DOHH2 (cell line): Measurements from ENCODE around the gene RYR2.
A peak's percentile ranks its signal among the peaks of the same experiment; 100 is the strongest.

Source experiments
- H3F3A ChIP-seq: fragments of 200-600 bp; sonication (generic), shearing (Covaris generic); 2 replicates; pipeline ENCODE4 v1.6.0; 2016; ENCODE audit warnings: antibody characterized with exemption, mild to moderate bottlenecking; ENCODE audit not compliant: control insufficient read depth, insufficient read depth
- H3K27ac ChIP-seq: fragments of 200-600 bp; sonication (generic); 2 replicates; pipeline ENCODE4 v1.5.1; 2014; ENCODE audit warnings: low read depth, mild to moderate bottlenecking, low read length, moderate library complexity
- H3K27me3 ChIP-seq: fragments of 200-600 bp; sonication (generic); 2 replicates; pipeline ENCODE4 v1.6.1; 2014; ENCODE audit warnings: mild to moderate bottlenecking, low read length, mixed read lengths; ENCODE audit not compliant: control insufficient read depth
- H3K36me3 ChIP-seq: fragments of 200-600 bp; sonication (generic); 2 replicates; pipeline ENCODE4 v1.6.1; 2014; ENCODE audit warnings: mild to moderate bottlenecking, low read length, moderate library complexity, mixed read lengths; ENCODE audit not compliant: control insufficient read depth
- H3K4me1 ChIP-seq: fragments of 200-600 bp; sonication (generic); 2 replicates; pipeline ENCODE4 v1.6.1; 2014; ENCODE audit warnings: mild to moderate bottlenecking, low read length, mixed read lengths; ENCODE audit not compliant: control insufficient read depth
- H3K4me2 ChIP-seq: fragments of 200-600 bp; sonication (generic); 2 replicates; pipeline ENCODE4 v1.6.0; 2014; ENCODE audit warnings: mild to moderate bottlenecking, low read length, moderate library complexity
- H3K4me3 ChIP-seq: fragments of 200-600 bp; sonication (generic); 2 replicates; pipeline ENCODE4 v1.5.1; 2014; ENCODE audit warnings: mild to moderate bottlenecking, low read length, mixed read lengths
- H3K79me2 ChIP-seq: fragments of 200-600 bp; sonication (generic); 2 replicates; pipeline ENCODE4 v1.6.1; 2014; ENCODE audit warnings: mild to moderate bottlenecking, low read length, mixed read lengths; ENCODE audit not compliant: control insufficient read depth
- H3K9me2 ChIP-seq: fragments of 200-600 bp; sonication (generic); replicated peaks from 2 replicates; pipeline ENCODE4 v1.6.1; 2014; ENCODE audit warnings: mild to moderate bottlenecking, low read length, mixed read lengths; ENCODE audit not compliant: control insufficient read depth
- H3K9me3 ChIP-seq: fragments of 200-600 bp; sonication (generic); 2 replicates; pipeline ENCODE4 v1.6.1; 2014; ENCODE audit warnings: antibody characterized with exemption, low read length, mixed read lengths; ENCODE audit not compliant: control insufficient read depth, insufficient read depth
- H4K20me1 ChIP-seq: fragments of 200-600 bp; sonication (generic); 2 replicates; pipeline ENCODE4 v1.6.0; 2014; ENCODE audit warnings: low read depth, mild to moderate bottlenecking, antibody characterized with exemption, low read length, moderate library complexity; ENCODE audit not compliant: control insufficient read depth, insufficient read depth
- CTCF ChIP-seq: fragments of 200-600 bp; sonication (generic); IDR thresholded peaks from one replicate; pipeline ENCODE4 v1.5.1; 2014; ENCODE audit warnings: antibody characterized with exemption, mild to moderate bottlenecking, low read depth, low read length; ENCODE audit not compliant: poor library complexity, severe bottlenecking
- EZH2phosphoT487 ChIP-seq: fragments of 200-600 bp; sonication (generic); IDR thresholded peaks from 2 replicates; pipeline ENCODE4 v1.6.1; 2017; ENCODE audit warnings: borderline replicate concordance, mild to moderate bottlenecking, antibody characterized with exemption, low read length, moderate library complexity, mixed read lengths

Gene RYR2

GRCh38 chr1:237795558-237795957 lies 753.6 kb downstream of the RYR2 start:
- H3K4me2 ChIP-seq: no peak overlapping the region
- H3K9me3 ChIP-seq: no peaks in the 10 kb centered on the region
- H3K27ac ChIP-seq: no peak overlapping the region
- no peaks in the 10 kb centered on the region for H3F3A ChIP-seq
- H3K27me3 ChIP-seq: no peaks in the 10 kb centered on the region
- no peaks in the 10 kb centered on the region for H3K9me2 ChIP-seq
- H3K4me3 ChIP-seq: no peak overlapping the region
- no peak for TF ChIP-seq CTCF
- TF ChIP-seq EZH2phosphoT487: no peak
- no peaks in the 10 kb centered on the region for H3K4me1 ChIP-seq
- H3K36me3 ChIP-seq: no peaks in the 10 kb centered on the region
- H3K79me2 ChIP-seq: no peaks in the 10 kb centered on the region
- no peaks in the 10 kb centered on the region for H4K20me1 ChIP-seq

- Histone ChIP-seq H3K4me1 (no peaks in the 10 kb centered on the region), H3K4me3 (no peak overlapping the region), H3K9me2 (no peaks in the 10 kb centered on the region), H4K20me1 (no peaks in the 10 kb centered on the region), H3K36me3 (no peaks in the 10 kb centered on the region), H3K27me3 (no peaks in the 10 kb centered on the region), H3K9me3 (no peaks in the 10 kb centered on the region), H3K4me2 (no peak overlapping the region), H3F3A (no peaks in the 10 kb centered on the region), H3K79me2 (no peaks in the 10 kb centered on the region), H3K27ac (no peak overlapping the region)
- TF ChIP-seq CTCF (peak; percentile 52), EZH2phosphoT487 (no peak)
These were observed 757.9 kb downstream of the RYR2 start for GRCh38 chr1:237799762-237800474.

- H3K4me3 ChIP-seq: no peak overlapping the region
- H3K4me2 ChIP-seq: no peak overlapping the region
- no peaks in the 10 kb centered on the region for H3F3A ChIP-seq
- H3K27me3 ChIP-seq: no peaks in the 10 kb centered on the region
- no peaks in the 10 kb centered on the region for H4K20me1 ChIP-seq
- H3K36me3 ChIP-seq: no peaks in the 10 kb centered on the region
- no peak for TF ChIP-seq EZH2phosphoT487
- TF ChIP-seq CTCF: no peak
- no peaks in the 10 kb centered on the region for H3K4me1 ChIP-seq
- H3K79me2 ChIP-seq: no peaks in the 10 kb centered on the region
- no peaks in the 10 kb centered on the region for H3K9me3 ChIP-seq
- H3K9me2 ChIP-seq: no peaks in the 10 kb centered on the region
- H3K27ac ChIP-seq: no peak overlapping the region
These were observed 762.5 kb downstream of the RYR2 start for GRCh38 chr1:237804516-237804915.
